HuH-7 (cell line): ENCODE measurements around the gene NEK2.
"Not testable (repeated sequence)": the region's sequence is repeated elsewhere in the genome, so short reads cannot be mapped to it uniquely, and the experiment has no call there.

Experiments
- DNase-seq: peaks from one replicate; pipeline ENCODE4 v3.0.0; 2011; ENCODE audit warnings: low spot score

Gene NEK2

DNA sequence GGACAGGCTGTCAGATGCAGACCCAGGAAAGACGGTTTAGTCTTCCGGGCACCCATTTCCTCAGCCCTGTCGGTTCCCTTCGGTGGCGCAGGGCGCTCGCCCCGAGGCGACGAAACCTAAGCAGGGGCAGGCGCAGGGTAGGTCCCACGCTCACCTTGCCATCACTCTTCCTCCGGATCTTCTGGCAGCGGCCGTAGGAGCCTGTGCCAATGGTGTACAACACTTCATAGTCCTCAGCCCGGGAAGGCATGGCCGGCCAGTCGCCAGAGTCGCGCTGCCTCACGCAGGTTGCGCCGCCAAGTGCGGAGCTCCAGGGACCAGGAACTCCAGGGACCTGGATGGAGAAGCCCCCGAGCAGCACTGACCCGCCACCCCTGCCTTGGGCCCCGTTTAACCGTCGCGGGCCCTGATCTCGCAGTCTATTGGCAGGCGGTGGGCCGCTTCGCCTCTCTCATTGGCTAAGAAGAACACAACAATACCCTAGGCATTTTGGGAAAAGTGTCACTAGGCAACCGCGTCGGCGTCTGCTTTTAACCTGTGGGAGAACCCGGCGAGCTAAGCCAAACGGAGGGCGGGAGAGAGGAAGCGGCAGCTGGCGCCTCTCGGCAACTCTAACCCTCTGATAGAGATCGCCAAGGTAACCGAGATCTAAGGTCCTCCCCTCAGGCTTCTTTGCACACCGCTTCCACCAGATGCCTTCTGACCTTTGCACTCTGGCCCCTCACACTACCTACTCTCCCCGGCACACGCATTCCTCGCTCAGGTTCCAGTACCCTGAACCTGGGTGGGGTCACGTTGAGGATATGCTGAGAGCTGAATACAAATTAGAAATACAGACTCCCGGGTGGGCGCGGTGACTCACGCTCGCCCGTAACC is at the start of gene NEK2:
Gene NEK2, minus strand, starts transcription at position 392 of the 876 bp plus-strand sequence. Its CDS starts 142 bp downstream, at position 250.
- DNase-seq = peak; percentile 75

DNA sequence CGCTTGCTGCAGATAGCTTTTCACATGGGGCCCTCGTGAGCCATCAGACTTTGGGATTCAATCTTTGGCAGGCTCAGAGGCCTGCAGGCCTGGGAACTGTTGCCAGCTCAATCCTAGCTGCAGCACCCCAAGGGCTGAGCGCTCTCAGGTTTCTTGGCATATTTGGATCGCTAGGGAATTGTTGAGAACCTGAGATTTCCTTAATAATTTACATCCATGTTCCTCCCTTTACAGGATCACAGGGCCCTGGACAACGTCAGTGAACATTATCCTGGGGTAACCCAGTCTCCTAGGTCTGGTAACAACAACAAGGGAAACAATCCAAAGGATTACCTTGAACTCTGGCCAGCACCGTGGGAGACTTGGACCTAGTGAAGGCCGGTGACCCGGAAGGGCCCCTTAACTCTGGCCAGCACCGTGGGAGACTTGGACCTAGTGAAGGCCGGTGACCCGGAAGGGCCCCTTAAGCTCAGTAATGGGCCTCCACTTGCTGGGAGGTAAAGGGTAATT is 49.3 kb upstream of the NEK2 start:
- DNase-seq = no peak

DNA sequence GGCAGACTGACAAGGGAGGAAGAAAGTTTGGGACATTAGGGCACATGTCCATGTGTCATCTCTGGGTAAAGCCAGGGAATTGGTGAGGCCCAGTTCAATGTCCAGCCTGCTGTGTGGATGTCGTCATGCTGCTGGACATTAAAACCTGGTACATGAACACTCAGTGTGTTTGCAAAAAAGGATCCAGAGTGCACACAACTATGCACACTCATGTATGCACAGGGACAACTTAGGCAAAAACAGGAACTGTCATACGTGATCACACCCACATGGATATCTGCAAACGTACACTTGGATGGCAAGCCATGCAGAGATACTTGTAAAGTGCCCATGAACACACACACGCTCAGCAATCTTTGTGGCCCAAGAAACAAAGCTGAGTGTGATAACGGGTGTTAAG is 47.9 kb upstream of the NEK2 start:
- no peak for DNase-seq

DNA sequence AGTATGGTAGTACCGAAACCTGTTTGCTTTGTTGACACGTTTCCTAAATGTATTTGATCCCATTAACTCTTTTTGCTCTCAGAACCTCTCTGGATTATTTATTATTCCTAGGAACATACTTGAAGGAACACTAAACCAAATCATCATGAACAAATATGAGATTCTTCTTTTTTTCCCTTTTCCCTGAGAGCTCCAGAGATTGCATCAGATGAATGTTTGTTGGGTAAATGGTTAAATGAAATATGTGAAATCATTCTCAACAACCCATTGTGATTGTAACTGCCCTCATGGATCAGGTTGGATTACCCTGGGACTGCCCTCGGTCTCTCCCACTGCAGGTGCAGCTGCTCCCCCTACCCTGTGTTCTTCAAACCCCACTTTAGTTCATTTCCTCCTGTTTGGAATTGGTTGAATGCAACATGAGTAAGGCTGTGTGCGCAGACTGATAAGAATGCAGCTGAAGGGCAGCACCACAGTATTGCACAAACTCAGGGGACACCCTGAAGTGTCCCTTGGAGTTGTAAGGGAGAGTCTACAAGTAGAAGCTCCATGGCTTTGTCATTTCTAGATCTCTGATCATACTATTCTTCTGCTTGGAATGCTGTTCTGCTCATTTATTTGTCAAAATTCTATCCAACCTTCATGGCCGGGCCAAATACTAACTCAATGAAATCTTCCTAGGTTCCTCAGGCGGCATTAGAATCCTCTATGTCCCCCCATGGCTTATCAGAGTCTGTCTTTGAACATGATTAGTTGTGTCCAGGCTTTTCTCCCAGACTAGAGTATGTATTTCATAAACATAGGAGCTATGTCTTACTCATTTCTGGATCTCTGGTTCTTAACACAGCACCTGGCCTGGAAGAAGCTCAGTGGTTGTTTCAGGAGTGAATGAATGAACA is 47.1 kb upstream of the NEK2 start:
- DNase-seq = no peak

DNA sequence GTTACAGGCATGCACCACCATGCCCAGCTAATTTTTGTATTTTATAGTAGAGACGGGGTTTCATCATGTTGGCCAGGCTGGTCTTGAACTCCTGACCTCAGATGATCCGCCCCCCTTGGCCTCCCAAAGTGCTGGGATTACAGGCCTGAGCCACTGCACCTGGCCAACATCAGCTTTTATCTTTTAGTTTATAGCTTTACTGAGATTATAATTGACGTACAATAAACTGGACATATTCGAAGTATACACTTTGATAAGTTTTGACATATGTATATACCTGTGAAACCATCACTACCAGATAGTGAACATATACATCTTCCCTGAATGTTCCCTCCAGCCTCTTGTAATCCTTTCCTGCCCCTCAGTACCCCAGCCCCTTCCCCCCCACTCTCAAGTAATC is 41.1 kb upstream of the NEK2 start:
- not testable (repeated sequence) for DNase-seq

DNA sequence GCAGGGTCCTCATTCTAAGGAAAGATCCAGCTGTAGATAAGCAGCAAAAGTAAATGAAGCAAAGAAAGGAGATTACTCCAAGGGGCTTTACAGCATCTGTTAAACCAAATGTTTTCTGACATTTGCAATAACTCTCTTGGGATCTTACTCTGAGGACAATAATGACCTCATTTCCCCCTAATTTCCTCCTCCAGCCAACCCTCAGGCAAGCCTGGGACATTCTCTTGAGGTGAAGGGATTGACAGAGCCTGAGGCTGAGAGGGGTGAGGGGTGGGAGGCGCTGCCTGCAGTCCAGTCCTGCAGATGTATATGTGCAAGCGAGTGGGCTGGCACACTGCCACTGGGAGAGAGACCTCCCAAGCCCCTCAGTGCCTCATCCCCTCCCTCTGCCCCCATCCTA is 40.5 kb upstream of the NEK2 start:
- DNase-seq = no peak

DNA sequence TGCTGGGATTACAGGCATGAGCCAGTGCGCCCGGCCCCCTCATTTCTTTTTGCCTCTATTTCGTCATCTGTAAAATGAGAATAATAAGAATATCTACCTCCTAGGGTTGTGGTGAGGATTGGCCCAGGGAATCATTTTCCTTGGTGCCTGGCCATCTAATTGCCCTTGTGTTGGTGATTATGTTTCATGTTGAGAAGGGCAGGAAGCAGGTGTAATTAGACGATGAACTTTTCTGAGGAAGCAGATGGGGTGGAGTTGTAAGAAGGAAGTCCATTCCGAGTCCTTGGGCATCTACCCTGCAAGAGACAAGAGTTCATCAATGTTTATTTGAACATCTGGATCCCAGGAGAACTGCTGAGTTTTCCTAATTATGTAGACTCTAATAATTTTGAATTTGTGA is 38.7 kb upstream of the NEK2 start:
- DNase-seq = no peak

DNA sequence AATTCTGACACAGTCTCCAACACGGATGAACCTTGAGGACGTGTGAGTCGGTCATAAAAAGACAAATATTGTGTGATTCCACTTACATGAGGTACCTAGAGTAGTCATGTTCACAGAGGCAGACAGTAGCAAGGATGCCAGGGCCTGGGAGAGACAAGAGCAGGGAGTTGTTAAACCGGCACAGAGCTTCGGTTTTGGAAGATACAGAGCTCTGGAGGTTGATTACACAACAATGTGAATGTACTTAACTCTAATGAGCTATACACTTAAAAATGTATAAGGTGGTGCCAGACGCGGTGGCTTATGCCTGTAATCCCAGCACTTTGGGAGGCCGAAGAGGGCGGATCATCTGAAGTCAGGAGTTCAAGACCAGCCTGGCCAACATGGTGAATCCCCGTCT is 37.8 kb upstream of the NEK2 start:
- no peak for DNase-seq

DNA sequence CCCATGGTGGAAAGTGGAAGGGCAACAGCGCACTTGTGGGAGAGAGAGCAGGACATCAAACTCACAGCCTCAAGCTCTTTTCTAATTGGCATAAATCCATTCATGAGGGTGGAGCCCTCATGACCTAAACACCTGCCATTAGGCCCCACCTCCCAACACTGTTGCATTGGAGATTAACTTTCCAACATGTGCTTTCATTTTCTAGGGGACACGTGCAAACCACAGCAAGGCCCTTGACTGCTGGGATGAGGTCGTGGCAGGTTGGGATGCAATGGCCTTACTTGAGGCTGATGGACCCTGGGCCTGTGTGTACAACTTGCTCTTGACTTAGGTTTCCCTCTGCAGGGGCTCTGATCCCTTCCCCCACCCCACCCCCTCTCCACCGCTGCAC is 35.9 kb upstream of the NEK2 start:
- no peak for DNase-seq

DNA sequence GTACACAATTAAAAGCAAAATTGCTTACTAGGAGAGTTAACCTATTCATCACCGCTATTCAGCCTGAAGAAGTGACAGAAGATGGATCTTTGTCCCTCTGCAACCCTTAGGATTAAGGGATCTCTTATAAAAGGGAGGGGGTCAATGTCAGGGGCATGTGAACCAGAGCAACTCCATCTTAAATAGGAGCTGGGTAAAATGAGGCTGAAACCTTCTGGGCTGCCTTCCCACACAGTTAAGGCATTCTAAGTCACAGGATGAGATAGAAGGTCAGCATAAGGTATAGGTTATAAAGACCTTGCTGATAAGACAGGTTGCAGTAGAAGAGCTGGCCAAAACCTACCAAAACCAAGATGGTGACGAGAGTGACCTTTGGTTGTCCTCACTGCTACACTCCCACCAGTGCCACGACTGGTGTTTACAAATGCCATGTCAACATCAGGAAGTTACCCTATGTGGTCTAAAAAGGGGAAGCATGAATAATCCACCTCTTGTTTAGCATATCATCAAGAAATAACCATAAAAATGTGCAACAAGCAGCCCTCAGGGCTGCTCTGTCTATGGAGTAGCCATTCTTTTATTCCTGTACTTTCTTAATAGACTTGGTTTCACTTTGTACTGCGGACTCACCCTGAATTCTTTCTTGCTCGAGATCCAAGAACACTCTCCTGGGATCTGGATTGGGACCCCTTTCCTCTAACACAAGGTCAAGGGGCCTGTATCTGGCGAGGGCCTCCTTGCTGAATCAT is 35.3 kb upstream of the NEK2 start:
- DNase-seq = no peak

DNA sequence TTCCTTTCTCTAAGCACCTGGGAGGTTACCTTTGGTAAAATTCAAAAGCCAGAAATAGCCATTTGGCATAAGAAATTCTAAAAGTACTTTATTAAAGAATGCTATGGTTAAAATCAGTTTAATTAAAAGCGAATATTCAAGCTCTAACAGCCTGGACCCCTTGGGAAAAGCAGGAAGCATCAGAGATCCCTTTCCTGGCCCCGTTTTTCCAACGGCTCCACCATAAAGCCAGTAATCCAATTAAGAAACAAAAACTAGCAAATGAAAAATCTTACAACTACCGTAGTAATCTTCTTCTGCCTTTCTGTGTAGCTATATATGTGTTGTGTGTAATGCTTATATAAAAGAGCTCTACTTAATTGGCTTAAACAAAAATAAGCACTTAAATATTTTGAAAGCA is 33.5 kb upstream of the NEK2 start:
- no peak for DNase-seq

DNA sequence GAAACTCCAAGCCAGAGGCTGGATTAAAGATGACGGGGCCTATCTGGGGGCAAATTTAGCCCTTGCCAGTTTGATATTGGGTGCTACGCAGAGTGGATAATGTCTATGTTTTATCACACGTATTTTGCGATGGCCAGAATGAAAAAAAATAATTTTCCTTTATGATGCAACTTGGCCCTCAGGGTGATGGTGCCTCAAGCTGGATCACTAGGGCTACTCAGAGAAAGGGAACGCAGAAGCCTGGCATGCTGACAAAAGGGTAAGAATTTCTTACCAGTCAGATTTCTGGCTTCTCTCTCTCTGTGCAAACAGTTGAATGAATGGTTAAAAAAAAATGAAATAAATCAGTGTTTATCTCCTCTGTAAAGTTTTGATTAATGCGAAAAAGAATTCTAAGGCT is 32.6 kb upstream of the NEK2 start:
- no peak for DNase-seq

DNA sequence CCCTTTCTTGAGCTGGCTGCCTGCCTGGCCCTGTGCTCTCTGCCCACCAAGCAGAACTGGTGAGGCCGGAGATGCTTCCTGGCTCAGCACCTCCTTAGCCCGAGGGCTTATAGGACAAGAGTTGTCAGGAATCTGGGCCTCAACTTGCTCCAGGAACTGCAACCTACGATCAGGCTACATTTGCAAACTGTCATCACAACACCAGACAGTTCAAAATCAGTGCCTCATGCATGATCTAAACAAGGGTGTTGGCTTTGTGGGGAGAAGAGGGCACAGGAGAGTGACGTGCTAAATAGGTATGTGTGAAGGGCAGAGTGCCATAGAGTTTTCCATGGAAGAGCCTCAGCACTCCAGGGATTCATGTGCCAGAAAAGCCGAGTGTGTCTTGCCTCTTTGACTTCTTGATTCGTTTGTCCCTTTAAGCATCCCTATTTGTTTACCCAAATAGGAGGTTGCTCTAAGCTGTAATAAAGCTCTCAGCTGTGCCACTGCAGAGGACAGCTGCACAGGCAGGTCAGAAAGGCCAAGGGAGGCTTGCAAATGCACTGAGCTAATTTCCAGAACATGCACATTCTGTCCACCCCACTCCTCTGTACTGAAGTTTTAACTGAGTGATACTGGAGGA is 30.2 kb upstream of the NEK2 start:
- no peak for DNase-seq

DNA sequence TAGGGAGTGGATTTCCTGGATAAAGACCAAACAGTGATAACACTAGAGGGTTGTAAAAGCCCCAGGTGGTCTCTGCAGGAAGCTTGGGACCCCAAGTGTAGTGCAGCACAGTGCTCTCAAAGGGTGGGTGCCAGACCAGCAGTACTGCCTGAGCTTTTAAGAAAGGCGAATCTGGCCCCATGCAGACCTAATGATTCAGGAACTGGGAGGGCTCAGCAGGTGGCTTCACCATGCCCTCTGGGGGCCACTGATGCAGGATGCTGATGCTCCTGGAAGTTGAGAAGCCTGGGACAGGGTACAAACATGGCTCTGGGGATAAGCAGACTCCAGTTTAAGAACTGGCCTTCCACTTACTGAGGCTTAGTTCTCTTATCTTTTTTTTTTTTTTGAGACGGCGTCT is 29.1 kb upstream of the NEK2 start:
- DNase-seq = no peak

DNA sequence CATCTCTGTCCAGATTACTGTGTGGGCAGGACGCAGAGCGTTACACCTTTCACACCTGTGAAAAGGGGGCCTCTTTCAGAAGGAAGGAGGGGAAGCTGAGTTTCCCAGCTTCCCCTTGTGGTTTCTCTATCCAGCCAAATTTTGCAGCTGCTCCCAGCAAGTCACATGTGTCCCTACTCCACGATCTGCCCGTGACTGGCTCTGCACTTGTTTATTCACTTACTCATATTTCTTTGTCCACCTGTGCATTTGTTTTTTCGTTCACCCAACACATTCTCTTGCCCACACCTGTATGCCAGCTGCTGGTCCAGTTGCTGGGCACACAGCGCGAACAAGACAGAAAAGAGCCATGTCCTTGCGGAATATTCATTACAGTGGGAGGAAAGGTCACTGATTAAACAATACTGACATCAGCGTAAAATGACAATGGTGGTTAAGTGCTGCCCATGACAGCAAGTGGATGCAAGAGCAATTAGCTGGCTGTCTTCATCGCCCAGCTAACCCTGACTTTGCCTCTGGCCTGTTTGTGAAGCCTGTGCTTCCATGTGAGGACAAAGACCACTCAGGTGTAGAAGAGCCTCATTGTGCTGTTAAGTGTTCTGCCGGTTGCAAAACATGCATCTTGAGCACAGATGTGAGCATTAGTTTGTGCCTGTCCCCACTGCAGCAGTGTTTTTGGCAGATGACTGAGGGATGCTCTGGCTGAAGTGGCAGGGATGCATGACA is 28.6 kb upstream of the NEK2 start:
- no peak for DNase-seq

DNA sequence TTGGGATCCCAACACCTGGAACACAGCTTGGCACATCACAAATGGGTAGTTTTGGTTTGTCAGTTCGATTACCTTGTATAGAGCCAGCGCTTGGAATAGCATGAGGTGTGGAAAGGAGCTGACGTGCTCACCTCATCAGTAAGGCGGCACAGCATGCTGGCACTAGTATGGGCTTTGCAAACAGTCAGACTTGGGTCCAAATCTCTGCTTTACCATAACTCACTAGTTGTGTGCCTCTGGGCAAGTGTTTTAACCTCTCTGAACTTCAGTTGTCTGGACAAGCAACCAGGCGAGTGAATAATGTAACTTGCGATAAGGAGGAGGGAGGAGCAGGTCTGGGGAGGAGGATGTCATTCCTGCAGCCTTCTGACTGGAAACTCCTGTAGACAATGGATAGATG is 26.3 kb upstream of the NEK2 start:
- DNase-seq = no peak

DNA sequence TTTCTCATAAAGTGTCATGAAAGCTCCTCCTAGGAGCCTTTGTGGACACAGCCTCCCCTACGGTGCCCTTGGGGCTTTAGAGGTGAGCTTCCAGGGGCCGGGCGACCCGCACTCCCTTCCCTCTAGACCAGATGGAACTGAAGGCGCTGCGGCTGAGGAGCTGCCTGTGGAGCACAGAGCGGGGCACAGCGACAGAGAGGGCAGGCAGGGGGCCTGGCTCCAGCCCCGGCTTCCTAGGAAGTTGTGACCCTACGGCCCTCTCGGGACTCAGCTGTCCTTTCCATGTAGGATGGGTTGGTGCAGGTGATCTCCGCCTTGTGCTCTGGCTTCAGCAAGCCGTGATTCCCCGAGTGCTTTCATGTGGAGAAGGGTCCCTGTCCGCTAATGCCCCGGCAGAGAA is 23.6 kb upstream of the NEK2 start:
- no peak for DNase-seq

DNA sequence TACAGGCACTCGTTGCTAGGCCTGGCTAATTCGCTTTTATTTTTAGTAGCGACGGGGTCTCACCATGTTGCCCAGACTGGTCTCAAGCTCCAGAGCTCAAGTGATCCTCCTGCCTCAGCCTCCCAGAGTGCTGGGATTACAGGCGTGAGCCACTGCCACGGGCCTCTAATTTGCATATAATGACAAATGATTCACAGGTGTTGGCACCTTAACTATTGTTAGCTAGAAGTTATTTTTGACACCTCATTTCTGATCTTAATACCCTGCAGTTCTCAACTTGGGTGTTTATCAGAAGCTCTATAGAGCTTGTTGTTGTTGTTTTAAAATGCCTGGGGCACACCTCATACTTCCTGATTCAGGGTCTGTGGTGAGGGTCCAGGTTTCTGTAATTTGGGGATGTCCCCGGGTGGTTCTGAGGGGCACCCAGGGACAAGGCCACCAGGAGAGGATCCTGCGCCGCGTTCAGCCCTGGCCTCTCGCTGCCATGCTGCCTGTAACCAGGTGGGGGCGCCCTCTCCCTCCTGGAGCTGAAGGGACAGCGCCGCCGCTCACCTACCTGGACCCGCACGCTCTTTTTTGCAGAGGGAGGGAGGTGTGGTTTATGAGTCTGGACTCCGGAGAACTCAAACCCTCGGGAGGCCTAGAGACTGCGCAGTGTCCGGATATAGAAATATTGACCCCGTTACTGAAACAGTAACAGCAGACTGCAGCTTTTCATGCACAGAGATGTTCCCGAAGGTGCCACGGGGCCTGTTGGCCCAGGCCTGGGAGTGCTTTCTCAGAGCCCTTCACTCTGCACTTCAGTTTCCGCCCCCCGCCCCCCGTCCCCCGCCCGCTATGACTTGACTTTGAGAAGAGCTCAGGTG is 23.0 kb upstream of the NEK2 start:
- peak; percentile 76 for DNase-seq

DNA sequence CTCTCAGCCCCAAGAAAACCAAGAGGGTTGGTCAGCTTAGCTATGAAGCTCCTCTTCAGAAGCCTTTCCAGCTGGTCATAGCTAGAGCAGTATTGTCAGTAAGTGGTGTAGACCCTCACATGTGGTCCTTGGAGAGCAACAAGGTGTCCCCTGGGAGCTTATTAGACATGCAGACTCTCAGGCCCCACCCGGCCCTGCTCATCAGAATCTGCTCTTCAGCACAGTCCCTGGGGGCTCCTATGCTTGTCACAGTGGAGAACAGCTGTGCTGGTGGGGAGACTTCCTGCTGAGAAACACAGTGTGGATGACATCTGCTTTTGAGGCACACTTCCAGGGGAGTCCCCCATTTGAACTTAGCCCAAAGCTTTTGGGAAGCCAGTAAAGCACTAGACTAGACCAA is 21.9 kb upstream of the NEK2 start:
- DNase-seq = no peak
